ENCODE results near the gene C2orf78.

C2orf78 gene

GRCh38 chr2:73823416-73823815 is 39.4 kb downstream of the C2orf78 start:
- Histone ChIP-seq H3K27me3 (ENCODE audit: low read length) (no peaks in the 10 kb centered on the region), H4K20me1 (ENCODE audit: low read depth, low read length) (no peaks in the 10 kb centered on the region), H3K9me2 (replicated peaks; ENCODE audit: insufficient read depth, low read length) (no peaks in the 10 kb centered on the region), H3K4me3 (ENCODE audit: insufficient read depth, low read length, poor library complexity, severe bottlenecking) (no peak overlapping the region), H3K36me3 (ENCODE audit: low read length) (no peaks in the 10 kb centered on the region), H3K27ac (ENCODE audit: low read depth, low read length) (no peak overlapping the region), H2AFZ (ENCODE audit: low read depth, low read length, severe bottlenecking) (no peak overlapping the region), H3K9ac (ENCODE audit: low read length) (no peak overlapping the region), H3K9me3 (ENCODE audit: insufficient read depth, low read length) (no peaks in the 10 kb centered on the region), H3K4me2 (ENCODE audit: low read depth, low read length, poor library complexity, severe bottlenecking) (no peak overlapping the region), H3F3A (ENCODE audit: insufficient read depth) (peaks cover 3% of the 10 kb centered on the region; the same call in 1 of the 2 replicates), H3K79me2 (ENCODE audit: insufficient read depth, low read length) (no peaks in the 10 kb centered on the region)
- TF ChIP-seq EZH2phosphoT487 (conservative IDR thresholded peaks at IDR 0.05; ENCODE audit: low read length), result no peak
- no peak for TF ChIP-seq CTCF (IDR thresholded peaks at IDR 0.05; ENCODE audit: insufficient read depth, low read length, poor library complexity, severe bottlenecking)

- H3K4me2 ChIP-seq (ENCODE audit: low read depth, low read length, poor library complexity, severe bottlenecking), result no peak overlapping the region
- H4K20me1 ChIP-seq (ENCODE audit: low read depth, low read length), result no peaks in the 10 kb centered on the region
- no peaks in the 10 kb centered on the region for H3K9me3 ChIP-seq (ENCODE audit: insufficient read depth, low read length)
- no peaks in the 10 kb centered on the region for H3K27me3 ChIP-seq (ENCODE audit: low read length)
- no peaks in the 10 kb centered on the region for H3K36me3 ChIP-seq (ENCODE audit: low read length)
- H3K27ac ChIP-seq (ENCODE audit: low read depth, low read length), result no peak overlapping the region
- H3K9me2 ChIP-seq (replicated peaks; ENCODE audit: insufficient read depth, low read length), result no peaks in the 10 kb centered on the region
- H3F3A ChIP-seq (ENCODE audit: insufficient read depth), result peaks cover 3% of the 10 kb centered on the region; the same call in 1 of the 2 replicates
- H3K79me2 ChIP-seq (ENCODE audit: insufficient read depth, low read length), result peaks cover under 1% of the 10 kb centered on the region; the same call in 1 of the 2 replicates
- H3K4me3 ChIP-seq (ENCODE audit: insufficient read depth, low read length, poor library complexity, severe bottlenecking), result no peak overlapping the region
- no peak overlapping the region for H3K9ac ChIP-seq (ENCODE audit: low read length)
- peak; percentile 70 for TF ChIP-seq CTCF (IDR thresholded peaks at IDR 0.05; ENCODE audit: insufficient read depth, low read length, poor library complexity, severe bottlenecking)
- TF ChIP-seq EZH2phosphoT487 (conservative IDR thresholded peaks at IDR 0.05; ENCODE audit: low read length), result no peak
- no peak overlapping the region for H2AFZ ChIP-seq (ENCODE audit: low read depth, low read length, severe bottlenecking)
These were observed 40.0 kb downstream of the C2orf78 start for GRCh38 chr2:73823916-73824523.

GRCh38 chr2:73825408-73825807 is 41.4 kb downstream of the C2orf78 start:
- no peak overlapping the region for H3K4me2 ChIP-seq (ENCODE audit: low read depth, low read length, poor library complexity, severe bottlenecking)
- no peaks in the 10 kb centered on the region for H3K9me2 ChIP-seq (replicated peaks; ENCODE audit: insufficient read depth, low read length)
- H3F3A ChIP-seq (ENCODE audit: insufficient read depth), result peaks cover 16% of the 10 kb centered on the region; the same call in 1 of the 2 replicates
- H3K9ac ChIP-seq (ENCODE audit: low read length), result no peak overlapping the region
- H4K20me1 ChIP-seq (ENCODE audit: low read depth, low read length), result no peaks in the 10 kb centered on the region
- H2AFZ ChIP-seq (ENCODE audit: low read depth, low read length, severe bottlenecking), result no peak overlapping the region
- no peaks in the 10 kb centered on the region for H3K9me3 ChIP-seq (ENCODE audit: insufficient read depth, low read length)
- H3K36me3 ChIP-seq (ENCODE audit: low read length), result no peaks in the 10 kb centered on the region
- no peak overlapping the region for H3K4me3 ChIP-seq (ENCODE audit: insufficient read depth, low read length, poor library complexity, severe bottlenecking)
- H3K79me2 ChIP-seq (ENCODE audit: insufficient read depth, low read length), result peaks cover 15% of the 10 kb centered on the region
- no peak overlapping the region for H3K27ac ChIP-seq (ENCODE audit: low read depth, low read length)
- H3K27me3 ChIP-seq (ENCODE audit: low read length), result no peaks in the 10 kb centered on the region
- TF ChIP-seq CTCF (IDR thresholded peaks at IDR 0.05; ENCODE audit: insufficient read depth, low read length, poor library complexity, severe bottlenecking) (no peak), EZH2phosphoT487 (conservative IDR thresholded peaks at IDR 0.05; ENCODE audit: low read length) (no peak)

Data from SU-DHL-6 (cell line).